Measurements from ENCODE around the gene HDHD2. TPM values are rescaled to one million over a fixed set of nuclear protein-coding genes. Genes with fewer than 3 reads are reported as not detected.

The HDHD2 gene
- total RNA-seq, result 13.2 and 16.2 TPM in 2 replicates

GRCh38 chr18:47150029-47150823 lies at the start of gene HDHD2:
HDHD2 (minus strand) TSS chr18:47150500; CDS start chr18:47136439, 14,061 bp downstream.

GRCh38 chr18:47175898-47176575 lies 25.7 kb upstream of the HDHD2 start, which contains the start of gene IER3IP1:
IER3IP1 (minus strand) TSS chr18:47176364; CDS start chr18:47176277, 87 bp downstream.

Small RNA genes lying within 50 kb of the gene (small RNA-seq; reads per million reads assigned to genes)
- gene AC012254.4, result not detected

Other genes with a start within 250 kb of the HDHD2 start
- gene PIAS2, start 233.0 kb downstream of the HDHD2 start, total RNA-seq, result 23.1 and 33.8 TPM in 2 replicates
- gene KATNAL2, start 232.9 kb downstream of the HDHD2 start, total RNA-seq, result 2.5 and 4.8 TPM in 2 replicates
- gene ELOA2, start 114.9 kb downstream of the HDHD2 start, total RNA-seq, result not detected in 2 replicates
- gene IER3IP1, start 25.9 kb upstream of the HDHD2 start, total RNA-seq, result 16.4 and 16.9 TPM in 2 replicates
- not detected in 2 replicates for gene SKOR2, start 101.2 kb upstream of the HDHD2 start, total RNA-seq